HepG2 (cell line): ENCODE data around the gene PRSS27. TPM values are rescaled to one million over a fixed set of nuclear protein-coding genes. Genes with fewer than 3 reads are reported as not detected.

Experiments
- DMTF1 ChIP-seq: sonication (generic); formaldehyde crosslinking; IDR thresholded peaks from 2 replicates; pipeline ENCODE4 v1.4.0; 2020; ENCODE audit warnings: mild to moderate bottlenecking, missing genetic modification reagents
- HNF1A ChIP-seq, 2 experiments: sonication (generic) in 1 of 2; formaldehyde crosslinking in 1 of 2; IDR thresholded peaks; 2 replicates each; pipeline versions ENCODE4 v1.4.0 to v1.6.1; 2016 to 2020; ENCODE audit warnings: borderline replicate concordance in 1 of 2, low read depth in 1 of 2, mild to moderate bottlenecking in 1 of 2, missing genetic modification reagents in 1 of 2
- JUND ChIP-seq: sonication (generic); formaldehyde crosslinking; IDR thresholded peaks from 2 replicates; pipeline ENCODE4 v1.8.0; 2022; ENCODE audit warnings: mild to moderate bottlenecking, missing genetic modification reagents
- KMT2B ChIP-seq: IDR thresholded peaks from 2 replicates; pipeline ENCODE4 v1.6.1; 2016; ENCODE audit warnings: missing genetic modification reagents, missing compliant biosample characterization
- NR3C1 ChIP-seq: sonication (generic); formaldehyde crosslinking; IDR thresholded peaks from 2 replicates; pipeline ENCODE4 v1.4.0; 2020; ENCODE audit warnings: missing genetic modification reagents
- PHF8 ChIP-seq: sonication (generic); formaldehyde crosslinking; IDR thresholded peaks from 2 replicates; pipeline ENCODE4 v1.5.0; 2020; ENCODE audit warnings: missing genetic modification reagents
- REL ChIP-seq: sonication (generic); formaldehyde crosslinking; conservative IDR thresholded peaks from 2 replicates; pipeline ENCODE4 v1.8.0; 2022; ENCODE audit warnings: mild to moderate bottlenecking, missing genetic modification reagents, moderate library complexity
- SKIL ChIP-seq: sonication (generic); formaldehyde crosslinking; IDR thresholded peaks from 2 replicates; pipeline ENCODE4 v1.8.0; 2022; ENCODE audit warnings: missing genetic modification reagents, mild to moderate bottlenecking, moderate library complexity, borderline replicate concordance
- SNAI1 ChIP-seq: sonication (generic); formaldehyde crosslinking; IDR thresholded peaks from 2 replicates; pipeline ENCODE4 v1.5.0; 2020; ENCODE audit warnings: mild to moderate bottlenecking, missing genetic modification reagents, borderline replicate concordance
- SRY ChIP-seq: sonication (generic); formaldehyde crosslinking; IDR thresholded peaks from 2 replicates; pipeline ENCODE4 v1.8.0; 2022; ENCODE audit warnings: mild to moderate bottlenecking, missing genetic modification reagents
- ZNF20 ChIP-seq: sonication (generic); formaldehyde crosslinking; IDR thresholded peaks from 2 replicates; pipeline ENCODE4 v1.4.0; 2020; ENCODE audit warnings: mild to moderate bottlenecking, moderate library complexity, missing genetic modification reagents
- ZNF205 ChIP-seq: IDR thresholded peaks from 2 replicates; pipeline ENCODE4 v1.6.1; 2018; ENCODE audit warnings: missing biosample characterization, missing genetic modification reagents
- ZNF333 ChIP-seq: sonication (generic); formaldehyde crosslinking; IDR thresholded peaks from 2 replicates; pipeline ENCODE4 v1.4.0; 2020; ENCODE audit warnings: mild to moderate bottlenecking, missing genetic modification reagents, borderline replicate concordance
- ZNF33A ChIP-seq: sonication (generic); formaldehyde crosslinking; IDR thresholded peaks from 2 replicates; pipeline ENCODE4 v1.5.1; 2020; ENCODE audit warnings: missing genetic modification reagents, mild to moderate bottlenecking, moderate library complexity, borderline replicate concordance
- ZNF343 ChIP-seq: sonication (generic); formaldehyde crosslinking; IDR thresholded peaks from 2 replicates; pipeline ENCODE4 v1.4.0; 2020; ENCODE audit warnings: mild to moderate bottlenecking, missing genetic modification reagents
- ZNF354B ChIP-seq: sonication (generic); formaldehyde crosslinking; IDR thresholded peaks from 2 replicates; pipeline ENCODE4 v1.8.0; 2022; ENCODE audit warnings: mild to moderate bottlenecking, missing genetic modification reagents
- ZNF629 ChIP-seq: sonication (generic); formaldehyde crosslinking; conservative IDR thresholded peaks from 2 replicates; pipeline ENCODE4 v1.5.0; 2020; ENCODE audit warnings: missing genetic modification reagents
- ZNF772 ChIP-seq: sonication (generic); formaldehyde crosslinking; IDR thresholded peaks from 2 replicates; pipeline ENCODE4 v1.5.0; 2020; ENCODE audit warnings: mild to moderate bottlenecking, missing genetic modification reagents
- ZSCAN25 ChIP-seq: sonication (generic); formaldehyde crosslinking; IDR thresholded peaks from 2 replicates; pipeline ENCODE4 v1.8.0; 2022; ENCODE audit warnings: mild to moderate bottlenecking, missing genetic modification reagents
- polyA plus RNA-seq, 8 experiments: library from polyadenylated mRNA; depleted of rRNA in 3 of 8; stranded (reverse) in 7 of 8; unstranded in 1 of 8; fragments of >200 nt; fragmentation: Illumina TruSeq in 4 of 8; extraction: Trizol in 4 of 8; gene quantifications; 2 replicates each; pipeline versions ENCODE4 v1.2.1 to v1.2.3, GENCODE V29; 2011 to 2016; ENCODE audit warnings: low read depth in 4 of 8, missing spikeins in 1 of 8, mixed read lengths in 1 of 8; ENCODE audit not compliant: insufficient read depth in 1 of 8
- total RNA-seq, 5 experiments: library from RNA; depleted of rRNA; stranded (reverse); fragments of >200 nt; fragmentation: Illumina TruSeq; extraction: Trizol; gene quantifications; 2 replicates each; pipeline ENCODE4 v1.2.3, GENCODE V29; 2016; ENCODE audit warnings: low read depth in 1 of 5
- TF ChIP-seq, protein P1 (sequence below): sonication (generic); formaldehyde crosslinking; IDR thresholded peaks from 2 replicates; pipeline ENCODE4 v1.4.0; 2020; ENCODE audit warnings: missing genetic modification reagents; ENCODE audit errors: not compliant biosample characterization

Gene PRSS27
- total and polyA plus RNA-seq, 2 of the 13 experiments (the other 11 are each of a cell fraction or from before 2014, with no cell fraction given): 0.20 to 0.73 TPM

GRCh38 chr16:2739625-2740430, 19.8 kb upstream of the PRSS27 start (continued):
- TF ChIP-seq ZNF20 (CRISPR knock-in tag) (no peak), SKIL (CRISPR knock-in tag) (no peak), ZNF354B (CRISPR knock-in tag) (no peak), SNAI1 (CRISPR knock-in tag) (no peak), REL (CRISPR knock-in tag) (no peak), PHF8 (CRISPR knock-in tag) (0 out of 2 replicates have a peak, but pooled peaks have one; percentile 39), NR3C1 (CRISPR knock-in tag) (no peak), ZNF343 (CRISPR knock-in tag) (no peak), ZNF205 (no peak), DMTF1 (CRISPR knock-in tag) (no peak), KMT2B (CRISPR knock-in tag) (0 out of 2 replicates have a peak, but pooled peaks have one; percentile 29), ZNF33A (CRISPR knock-in tag) (no peak), SRY (CRISPR knock-in tag) (no peak), ZNF629 (CRISPR knock-in tag) (0 out of 2 replicates have a peak, but pooled peaks have one; percentile 12), ZSCAN25 (CRISPR knock-in tag) (no peak), HNF1A (IDR thresholded peaks at IDR 0.05; ENCODE audit: low read depth) (no peak), HNF1A (CRISPR knock-in tag; IDR thresholded peaks at IDR 0.05; ENCODE audit: borderline replicate concordance) (no peak; the same call in 1 of the 2 replicates), ZNF333 (CRISPR knock-in tag) (0 out of 2 replicates have a peak, but pooled peaks have one; percentile 29), ZNF772 (no peak), JUND (no peak)
- TF ChIP-seq, protein P1, sequence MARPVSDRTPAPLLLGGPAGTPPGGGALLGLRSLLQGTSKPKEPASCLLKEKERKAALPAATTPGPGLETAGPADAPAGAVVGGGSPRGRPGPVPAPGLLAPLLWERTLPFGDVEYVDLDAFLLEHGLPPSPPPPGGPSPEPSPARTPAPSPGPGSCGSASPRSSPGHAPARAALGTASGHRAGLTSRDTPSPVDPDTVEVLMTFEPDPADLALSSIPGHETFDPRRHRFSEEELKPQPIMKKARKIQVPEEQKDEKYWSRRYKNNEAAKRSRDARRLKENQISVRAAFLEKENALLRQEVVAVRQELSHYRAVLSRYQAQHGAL: no peak
